Duodenal mucosa (tissue), 2 donors: Measurements from ENCODE around the gene KRTAP10-3.
A peak's percentile ranks its signal among the peaks of the same experiment; 100 is the strongest.

Experiments used
- H3K27ac ChIP-seq: one replicate; pipeline ENCODE4 v1.7.0; 2013; ENCODE audit warnings: low read depth, low read length
- H3K27me3 ChIP-seq, 2 donors: one replicate each; pipeline ENCODE4 v1.7.0; 2013; ENCODE audit warnings: low read length in 2 of 2, control low read depth in 1 of 2; ENCODE audit not compliant: insufficient read depth in 2 of 2, control insufficient read depth in 1 of 2
- H3K36me3 ChIP-seq, 2 donors: one replicate each; pipeline ENCODE4 v1.7.0; 2013; ENCODE audit warnings: low read length in 2 of 2, control low read depth in 1 of 2; ENCODE audit not compliant: insufficient read depth in 2 of 2, control insufficient read depth in 1 of 2
- H3K4me1 ChIP-seq, 2 donors: one replicate each; pipeline ENCODE4 v1.7.0; 2013; ENCODE audit warnings: low read length in 2 of 2, control low read depth in 1 of 2; ENCODE audit not compliant: insufficient read depth in 2 of 2, control insufficient read depth in 1 of 2
- H3K4me3 ChIP-seq, 2 donors: one replicate each; pipeline ENCODE4 v1.7.0; 2013; ENCODE audit warnings: low read length in 2 of 2, low read depth in 1 of 2
- H3K9ac ChIP-seq, 2 donors: one replicate each; pipeline ENCODE4 v1.7.0; 2013; ENCODE audit warnings: low read length in 2 of 2, low read depth in 1 of 2
- H3K9me3 ChIP-seq, 2 donors: one replicate each; pipeline ENCODE4 v1.7.0; 2013; ENCODE audit warnings: low read length in 2 of 2, control low read depth in 1 of 2; ENCODE audit not compliant: control insufficient read depth in 1 of 2

Gene KRTAP10-3

GRCh38 chr21:44510508-44511218 lies 47.9 kb downstream of the KRTAP10-3 start:
- no peak overlapping the region for H3K27ac ChIP-seq
- H3K9ac ChIP-seq = no peak overlapping the region
- no peaks in the 10 kb centered on the region for H3K9me3 ChIP-seq
- peaks cover 0 to 4% of the 10 kb centered on the region in 2 donors for H3K27me3 ChIP-seq
- peak overlapping the region in 1 of 2 donors; percentile 57 for H3K4me3 ChIP-seq
- H3K36me3 ChIP-seq = no peaks in the 10 kb centered on the region
- peaks cover 12 to 16% of the 10 kb centered on the region in 2 donors for H3K4me1 ChIP-seq

GRCh38 chr21:44510109-44510507 lies 48.5 kb downstream of the KRTAP10-3 start:
- no peaks in the 10 kb centered on the region for H3K9me3 ChIP-seq
- no peaks in the 10 kb centered on the region for H3K36me3 ChIP-seq
- peaks cover 0 to 4% of the 10 kb centered on the region in 2 donors for H3K27me3 ChIP-seq

GRCh38 chr21:44509539-44509938 lies 49.1 kb downstream of the KRTAP10-3 start:
- H3K4me3 ChIP-seq = no peak overlapping the region
- no peaks in the 10 kb centered on the region for H3K36me3 ChIP-seq
- no peak overlapping the region for H3K9ac ChIP-seq
- no peak overlapping the region for H3K27ac ChIP-seq
- H3K27me3 ChIP-seq = peaks cover 0 to 4% of the 10 kb centered on the region in 2 donors
- H3K4me1 ChIP-seq = peaks cover 12 to 16% of the 10 kb centered on the region in 2 donors
- no peaks in the 10 kb centered on the region for H3K9me3 ChIP-seq

More at GRCh38 chr21:44510109-44510507, 48.5 kb downstream of the KRTAP10-3 start:
- peak overlapping the region in 1 of 2 donors; percentile 57 for H3K4me3 ChIP-seq
- no peak overlapping the region for H3K9ac ChIP-seq
- H3K27ac ChIP-seq = no peak overlapping the region
- peaks cover 12 to 16% of the 10 kb centered on the region in 2 donors for H3K4me1 ChIP-seq

- Histone ChIP-seq H3K9me3 (no peaks in the 10 kb centered on the region), H3K27ac (no peak overlapping the region), H3K36me3 (no peaks in the 10 kb centered on the region), H3K4me3 (no peak overlapping the region), H3K4me1 (peaks cover 12 to 16% of the 10 kb centered on the region in 2 donors), H3K27me3 (peaks cover 0 to 4% of the 10 kb centered on the region in 2 donors), H3K9ac (no peak overlapping the region)
These were observed 49.7 kb downstream of the KRTAP10-3 start for GRCh38 chr21:44508711-44509445.

- no peak overlapping the region for H3K27ac ChIP-seq
- no peaks in the 10 kb centered on the region for H3K36me3 ChIP-seq
- H3K9ac ChIP-seq = no peak overlapping the region
- peaks cover 0 to 4% of the 10 kb centered on the region in 2 donors for H3K27me3 ChIP-seq
- no peak overlapping the region for H3K4me3 ChIP-seq
- peaks cover 12 to 16% of the 10 kb centered on the region in 2 donors for H3K4me1 ChIP-seq
- H3K9me3 ChIP-seq = no peaks in the 10 kb centered on the region
These were observed 50.2 kb downstream of the KRTAP10-3 start for GRCh38 chr21:44508426-44508710.
